NCI-H2081 (cell line): ENCODE data around the gene IDH2.
A peak's percentile ranks its signal among the peaks of the same experiment; 100 is the strongest.
"Not testable (repeated sequence)": the region's sequence is repeated elsewhere in the genome, so short reads cannot be mapped to it uniquely, and the experiment has no call there.

ENCODE experiments used
- DNase-seq, 2 experiments: peaks; one replicate each; lab custom pipeline; 2025; lab: John Stamatoyannopoulos, UW

IDH2 gene

GRCh38 chr15:90114451-90114901 lies 12.2 kb upstream of the IDH2 start:
- DNase-seq: no peak

- DNase-seq: no peak
Measured at GRCh38 chr15:90113166-90113565, 10.9 kb upstream of the IDH2 start.

GRCh38 chr15:90109163-90109751 lies 7.0 kb upstream of the IDH2 start:
- not testable (repeated sequence) for DNase-seq

- DNase-seq: not testable (repeated sequence)
Measured at GRCh38 chr15:90108038-90108437, 5.8 kb upstream of the IDH2 start.

GRCh38 chr15:90106522-90107117 lies 4.4 kb upstream of the IDH2 start:
- peak in 1 of 2 experiments; percentile 8 for DNase-seq

GRCh38 chr15:90105521-90105920 lies 3.3 kb upstream of the IDH2 start:
- no peak for DNase-seq

- no peak for DNase-seq
Measured at GRCh38 chr15:90104551-90104950, 2.3 kb upstream of the IDH2 start.

GRCh38 chr15:90103701-90104329 lies 1.5 kb upstream of the IDH2 start:
- peak in 1 of 2 experiments; percentile 44 for DNase-seq

GRCh38 chr15:90101130-90101968 lies 919 bp downstream of the IDH2 start:
- peak; percentile 41 to 64 for DNase-seq

- DNase-seq: peak in 1 of 2 experiments; percentile 55
Measured at GRCh38 chr15:90099868-90100831, 2.1 kb downstream of the IDH2 start.

GRCh38 chr15:90099072-90099867 lies 3.0 kb downstream of the IDH2 start:
- DNase-seq: no peak

GRCh38 chr15:90097475-90097874 lies 4.8 kb downstream of the IDH2 start:
- no peak for DNase-seq

GRCh38 chr15:90095521-90095959 lies 6.7 kb downstream of the IDH2 start:
- peak; percentile 55 to 71 for DNase-seq

- no peak for DNase-seq
Measured at GRCh38 chr15:90091156-90091931, 10.9 kb downstream of the IDH2 start.

GRCh38 chr15:90090226-90090848 lies 11.9 kb downstream of the IDH2 start:
- DNase-seq: no peak

- DNase-seq: peak in 1 of 2 experiments; percentile 20
Measured at GRCh38 chr15:90087454-90088154, 14.7 kb downstream of the IDH2 start.

GRCh38 chr15:90086868-90087268 lies 15.4 kb downstream of the IDH2 start:
- peak in 1 of 2 experiments; percentile 33 for DNase-seq

GRCh38 chr15:90085565-90085964 lies 16.7 kb downstream of the IDH2 start:
- no peak for DNase-seq
